ENCODE data around the gene WDR59. TPM values are rescaled to one million over a fixed set of nuclear protein-coding genes. Genes with fewer than 3 reads are reported as not detected.

Gene WDR59
- total RNA-seq, 3 donors from 2014 or later, result 21.8 to 61.0 (median 43.6) TPM

GRCh38 chr16:75024182-75024581 is 39.3 kb upstream of the WDR59 start:
- no peaks in the 10 kb centered on the region for H3K27me3 ChIP-seq
- TF ChIP-seq, protein P1, sequence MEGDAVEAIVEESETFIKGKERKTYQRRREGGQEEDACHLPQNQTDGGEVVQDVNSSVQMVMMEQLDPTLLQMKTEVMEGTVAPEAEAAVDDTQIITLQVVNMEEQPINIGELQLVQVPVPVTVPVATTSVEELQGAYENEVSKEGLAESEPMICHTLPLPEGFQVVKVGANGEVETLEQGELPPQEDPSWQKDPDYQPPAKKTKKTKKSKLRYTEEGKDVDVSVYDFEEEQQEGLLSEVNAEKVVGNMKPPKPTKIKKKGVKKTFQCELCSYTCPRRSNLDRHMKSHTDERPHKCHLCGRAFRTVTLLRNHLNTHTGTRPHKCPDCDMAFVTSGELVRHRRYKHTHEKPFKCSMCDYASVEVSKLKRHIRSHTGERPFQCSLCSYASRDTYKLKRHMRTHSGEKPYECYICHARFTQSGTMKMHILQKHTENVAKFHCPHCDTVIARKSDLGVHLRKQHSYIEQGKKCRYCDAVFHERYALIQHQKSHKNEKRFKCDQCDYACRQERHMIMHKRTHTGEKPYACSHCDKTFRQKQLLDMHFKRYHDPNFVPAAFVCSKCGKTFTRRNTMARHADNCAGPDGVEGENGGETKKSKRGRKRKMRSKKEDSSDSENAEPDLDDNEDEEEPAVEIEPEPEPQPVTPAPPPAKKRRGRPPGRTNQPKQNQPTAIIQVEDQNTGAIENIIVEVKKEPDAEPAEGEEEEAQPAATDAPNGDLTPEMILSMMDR (IDR thresholded peaks at IDR 0.05), result no peak
- TF ChIP-seq POLR2AphosphoS5 (IDR thresholded peaks at IDR 0.05), result no peak
- TF ChIP-seq POLR2A (IDR thresholded peaks at IDR 0.05), result no peak
- no peaks in the 10 kb centered on the region for H3K9me3 ChIP-seq
- no peaks in the 10 kb centered on the region for H3K36me3 ChIP-seq
- intact Hi-C loops (cut with DNase I; ENCODE audit: low total_unique reads), result no loop called here
- no peak for DNase-seq (ENCODE audit: low spot score in 2 of 2)
- H3K27ac ChIP-seq, result peak overlapping the region in 1 of 2 donors; percentile 77
- no peak overlapping the region for H3K4me3 ChIP-seq
- H3K4me1 ChIP-seq, result no peaks in the 10 kb centered on the region

- TF ChIP-seq POLR2A (IDR thresholded peaks at IDR 0.05) (no peak), POLR2AphosphoS5 (IDR thresholded peaks at IDR 0.05) (no peak)
- TF ChIP-seq, protein P1 (IDR thresholded peaks at IDR 0.05), result no peak
- H3K36me3 ChIP-seq, result no peaks in the 10 kb centered on the region
- no peaks in the 10 kb centered on the region for H3K9me3 ChIP-seq
- H3K4me3 ChIP-seq, result no peak overlapping the region
- intact Hi-C loops (cut with DNase I; ENCODE audit: low total_unique reads), result no loop called here
- H3K27me3 ChIP-seq, result no peaks in the 10 kb centered on the region
- no peak overlapping the region for H3K27ac ChIP-seq
- no peaks in the 10 kb centered on the region for H3K4me1 ChIP-seq
- no peak for DNase-seq (ENCODE audit: low spot score in 2 of 2)
These were observed 38.1 kb upstream of the WDR59 start for GRCh38 chr16:75023009-75023408.

DNA sequence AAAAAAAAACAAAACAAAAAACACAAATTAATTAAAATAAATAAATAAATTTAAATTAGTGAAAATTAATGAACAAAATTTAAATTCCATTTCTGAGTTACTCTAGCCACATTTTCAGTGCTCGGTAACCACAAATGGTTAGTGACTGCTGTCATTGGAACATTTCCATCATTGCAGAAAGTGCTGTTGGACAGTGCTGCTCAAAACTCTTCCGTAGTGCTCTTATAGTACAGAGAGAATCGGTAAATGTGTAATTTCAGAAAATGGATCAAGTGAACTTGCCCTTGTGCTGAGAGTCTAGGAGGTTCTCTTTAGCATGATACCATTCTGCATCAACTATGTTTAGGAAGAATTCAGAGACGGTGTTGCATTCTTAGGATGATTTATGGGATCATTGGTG is 37.6 kb upstream of the WDR59 start:
- DNase-seq (ENCODE audit: low spot score in 2 of 2), result no peak
- Histone ChIP-seq H3K4me3 (no peak overlapping the region), H3K27me3 (no peaks in the 10 kb centered on the region), H3K4me1 (no peaks in the 10 kb centered on the region), H3K36me3 (no peaks in the 10 kb centered on the region), H3K9me3 (no peaks in the 10 kb centered on the region), H3K27ac (no peak overlapping the region)
- TF ChIP-seq POLR2AphosphoS5 (IDR thresholded peaks at IDR 0.05) (no peak), POLR2A (IDR thresholded peaks at IDR 0.05) (no peak)
- TF ChIP-seq, protein P1 (IDR thresholded peaks at IDR 0.05), result no peak
- intact Hi-C loops (cut with DNase I; ENCODE audit: low total_unique reads), result no loop called here

GRCh38 chr16:75021410-75021809 is 36.5 kb upstream of the WDR59 start:
- TF ChIP-seq, protein P1 (IDR thresholded peaks at IDR 0.05), result no peak
- TF ChIP-seq POLR2AphosphoS5 (IDR thresholded peaks at IDR 0.05) (no peak), POLR2A (IDR thresholded peaks at IDR 0.05) (no peak)
- Histone ChIP-seq H3K27ac (no peak overlapping the region), H3K9me3 (no peaks in the 10 kb centered on the region), H3K36me3 (no peaks in the 10 kb centered on the region), H3K4me3 (no peak overlapping the region), H3K27me3 (no peaks in the 10 kb centered on the region), H3K4me1 (no peaks in the 10 kb centered on the region)
- intact Hi-C loops (cut with DNase I; ENCODE audit: low total_unique reads), result no loop called here
- DNase-seq (ENCODE audit: low spot score in 2 of 2), result no peak

- TF ChIP-seq POLR2A (IDR thresholded peaks at IDR 0.05) (no peak), POLR2AphosphoS5 (IDR thresholded peaks at IDR 0.05) (no peak)
- TF ChIP-seq, protein P1 (IDR thresholded peaks at IDR 0.05), result no peak
- no peaks in the 10 kb centered on the region for H3K27me3 ChIP-seq
- no peak for DNase-seq (ENCODE audit: low spot score in 2 of 2)
- H3K36me3 ChIP-seq, result no peaks in the 10 kb centered on the region
- H3K4me1 ChIP-seq, result no peaks in the 10 kb centered on the region
- H3K4me3 ChIP-seq, result no peak overlapping the region
- no peak overlapping the region for H3K27ac ChIP-seq
- no peaks in the 10 kb centered on the region for H3K9me3 ChIP-seq
- intact Hi-C loops (cut with DNase I; ENCODE audit: low total_unique reads), result no loop called here
These were observed 34.7 kb upstream of the WDR59 start for GRCh38 chr16:75019586-75019985.
